Smooth muscle cell (in vitro differentiated cells): ENCODE results near the gene PELI1. TPM values are rescaled to one million over a fixed set of nuclear protein-coding genes. Genes with fewer than 3 reads are reported as not detected.

Experiments used
- DNase-seq: peaks from one replicate; lab custom pipeline; 2025; ENCODE audit not compliant: unreplicated experiment; lab: John Stamatoyannopoulos, UW
- H2AFZ ChIP-seq: fragments of 200-600 bp; sonication (generic); 2 replicates; pipeline ENCODE4 v1.6.0; 2016; ENCODE audit warnings: antibody characterized with exemption, low read depth, mild to moderate bottlenecking
- H3F3A ChIP-seq: fragments of 200-600 bp; sonication (generic); 2 replicates; pipeline ENCODE4 v1.6.0; 2017; ENCODE audit warnings: antibody characterized with exemption, low read depth
- H3K27ac ChIP-seq: fragments of 200-600 bp; sonication (generic); 2 replicates; pipeline ENCODE4 v1.5.1; 2016; ENCODE audit warnings: low read depth, mild to moderate bottlenecking
- H3K27me3 ChIP-seq: fragments of 200-600 bp; sonication (generic); 2 replicates; pipeline ENCODE4 v1.6.1; 2016; ENCODE audit warnings: low read depth, mild to moderate bottlenecking
- H3K36me3 ChIP-seq: fragments of 200-600 bp; sonication (generic); 2 replicates; pipeline ENCODE4 v1.5.1; 2016; ENCODE audit warnings: low read depth
- H3K4me1 ChIP-seq: fragments of 200-600 bp; sonication (generic); 2 replicates; pipeline ENCODE4 v1.5.1; 2016; ENCODE audit warnings: low read depth
- H3K4me2 ChIP-seq: fragments of 200-600 bp; sonication (generic); 2 replicates; pipeline ENCODE4 v1.6.0; 2016; ENCODE audit warnings: mild to moderate bottlenecking
- H3K4me3 ChIP-seq: fragments of 200-600 bp; sonication (generic); 2 replicates; pipeline ENCODE4 v1.5.1; 2016; ENCODE audit warnings: mild to moderate bottlenecking
- H3K79me2 ChIP-seq: fragments of 200-600 bp; sonication (generic); 2 replicates; pipeline ENCODE4 v1.6.0; 2016; ENCODE audit warnings: low read depth, mild to moderate bottlenecking
- H3K9ac ChIP-seq: fragments of 200-600 bp; sonication (generic); 2 replicates; pipeline ENCODE4 v1.6.0; 2016; ENCODE audit warnings: low read depth
- H3K9me3 ChIP-seq: fragments of 200-600 bp; sonication (generic); replicated peaks from 2 replicates; pipeline ENCODE4 v1.5.1; 2016; ENCODE audit warnings: low read depth
- H4K20me1 ChIP-seq: fragments of 200-600 bp; sonication (generic); 2 replicates; pipeline ENCODE4 v1.6.0; 2016; ENCODE audit warnings: low read depth
- CTCF ChIP-seq: fragments of 200-600 bp; sonication (generic); IDR thresholded peaks from 2 replicates; pipeline ENCODE4 v1.5.1; 2017; ENCODE audit warnings: borderline replicate concordance, mild to moderate bottlenecking, antibody characterized with exemption; ENCODE audit not compliant: insufficient read depth, poor library complexity, severe bottlenecking
- WGBS: methylation state at CpG from one replicate; pipeline ENCODE4 v1.1.7; 2016; ENCODE audit warnings: low lambda C conversion rate; 5-methylcytosine and 5-hydroxymethylcytosine counted together
- polyA plus RNA-seq: library from polyadenylated mRNA; unstranded; fragments of >200 nt; fragmentation: Nextera tagmentation; extraction: Ambion mirVana; gene quantifications from 2 replicates; pipeline ENCODE4 v1.2.1, GENCODE V29; 2016
- total RNA-seq: library from RNA; depleted of rRNA; stranded (reverse); fragments of >200 nt; gene quantifications from 2 replicates; pipeline ENCODE4 v1.2.3, GENCODE V29; 2014

PELI1 gene
- total and polyA plus RNA-seq, 2 experiments from 2014 or later, result 16.2 to 61.0 TPM

- 38% methylated on average over 5 of the region's 5 CpGs for WGBS
- no peaks in the 10 kb centered on the region for H3K27me3 ChIP-seq
- no peaks in the 10 kb centered on the region for H3F3A ChIP-seq
- H3K36me3 ChIP-seq, result no peaks in the 10 kb centered on the region
- no peak overlapping the region for H3K4me3 ChIP-seq
- H3K9me3 ChIP-seq, result no peaks in the 10 kb centered on the region
- no peak overlapping the region for H3K27ac ChIP-seq
- no peak overlapping the region for H3K4me2 ChIP-seq
- H3K9ac ChIP-seq, result no peak overlapping the region
- peaks cover 4% of the 10 kb centered on the region for H3K4me1 ChIP-seq
- no peak overlapping the region for H2AFZ ChIP-seq
- no peaks in the 10 kb centered on the region for H4K20me1 ChIP-seq
- no peak for TF ChIP-seq CTCF
- no peak for DNase-seq
- no peaks in the 10 kb centered on the region for H3K79me2 ChIP-seq
Measured at GRCh38 chr2:64173156-64174135, 29.2 kb upstream of the PELI1 start.

GRCh38 chr2:64168756-64169155 lies 24.5 kb upstream of the PELI1 start:
- Histone ChIP-seq H3K79me2 (no peaks in the 10 kb centered on the region), H3K27me3 (no peaks in the 10 kb centered on the region), H3K9ac (no peak overlapping the region), H3K9me3 (no peaks in the 10 kb centered on the region), H3K27ac (no peak overlapping the region), H3F3A (no peaks in the 10 kb centered on the region), H3K4me2 (no peak overlapping the region), H4K20me1 (no peaks in the 10 kb centered on the region), H3K4me1 (peaks cover 13% of the 10 kb centered on the region), H3K36me3 (no peaks in the 10 kb centered on the region), H3K4me3 (no peak overlapping the region), H2AFZ (no peak overlapping the region)
- 91% methylated on average over 1 of the region's 1 CpG for WGBS
- TF ChIP-seq CTCF, result no peak
- no peak for DNase-seq

- TF ChIP-seq CTCF, result no peak
- Histone ChIP-seq H3F3A (no peaks in the 10 kb centered on the region), H3K79me2 (no peaks in the 10 kb centered on the region), H3K4me1 (peaks cover 11% of the 10 kb centered on the region), H3K4me3 (no peak overlapping the region), H3K9ac (no peak overlapping the region), H3K27ac (no peak overlapping the region), H4K20me1 (no peaks in the 10 kb centered on the region), H2AFZ (no peak overlapping the region), H3K4me2 (no peak overlapping the region), H3K9me3 (no peaks in the 10 kb centered on the region), H3K27me3 (no peaks in the 10 kb centered on the region), H3K36me3 (no peaks in the 10 kb centered on the region)
- no peak for DNase-seq
Measured at GRCh38 chr2:64168201-64168600, 24.0 kb upstream of the PELI1 start.
